AG09319 (cell line): ENCODE results near the gene SLC25A1.

Experiments used
- DNase-seq: peaks from one replicate; pipeline ENCODE4 v3.0.0-alpha.2; 2010; ENCODE audit warnings: low read depth; ENCODE audit errors: extremely low read depth
- TF ChIP-seq, protein P1 (sequence below): IDR thresholded peaks from 2 replicates; pipeline ENCODE4 v1.5.1; 2011; ENCODE audit warnings: low read depth, mild to moderate bottlenecking, inconsistent platforms, low read length, moderate library complexity

The SLC25A1 gene

DNA sequence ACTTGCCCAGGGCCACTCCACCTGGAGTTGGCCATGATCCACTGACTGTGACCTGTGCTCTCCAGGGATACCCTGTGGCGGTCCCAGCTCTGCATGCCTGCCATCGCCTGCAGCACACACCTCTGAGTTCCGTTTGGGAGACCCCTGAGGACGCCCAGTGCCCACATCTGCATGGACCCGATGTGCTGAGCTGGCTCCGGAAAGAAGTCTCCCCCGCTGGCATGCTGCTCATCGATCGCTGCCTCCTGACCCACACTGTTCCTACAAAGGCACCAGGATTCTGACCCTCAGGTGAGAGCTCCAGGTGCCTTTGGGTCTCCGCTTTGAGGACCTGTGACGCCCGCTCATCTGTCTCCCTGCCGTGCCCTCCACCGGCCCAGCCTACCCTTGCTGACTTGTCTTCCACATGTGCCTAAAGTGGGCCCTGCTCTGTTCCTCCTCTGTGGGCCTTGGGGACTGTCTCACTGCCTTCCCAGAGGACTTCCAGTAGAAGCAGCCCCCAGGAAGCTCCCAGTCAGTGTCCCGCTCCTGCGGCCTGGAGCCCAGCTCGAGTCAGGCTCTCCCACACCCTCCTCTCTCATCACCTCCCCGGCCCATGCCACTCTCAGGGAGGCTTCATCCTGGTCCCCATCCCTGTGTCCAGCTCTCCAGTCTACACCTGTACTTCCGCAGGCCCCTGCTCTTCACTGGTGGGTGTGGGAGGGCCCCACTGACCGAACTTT lies 5.9 kb upstream of the SLC25A1 start:
- no peak for DNase-seq
- TF ChIP-seq, protein P1, sequence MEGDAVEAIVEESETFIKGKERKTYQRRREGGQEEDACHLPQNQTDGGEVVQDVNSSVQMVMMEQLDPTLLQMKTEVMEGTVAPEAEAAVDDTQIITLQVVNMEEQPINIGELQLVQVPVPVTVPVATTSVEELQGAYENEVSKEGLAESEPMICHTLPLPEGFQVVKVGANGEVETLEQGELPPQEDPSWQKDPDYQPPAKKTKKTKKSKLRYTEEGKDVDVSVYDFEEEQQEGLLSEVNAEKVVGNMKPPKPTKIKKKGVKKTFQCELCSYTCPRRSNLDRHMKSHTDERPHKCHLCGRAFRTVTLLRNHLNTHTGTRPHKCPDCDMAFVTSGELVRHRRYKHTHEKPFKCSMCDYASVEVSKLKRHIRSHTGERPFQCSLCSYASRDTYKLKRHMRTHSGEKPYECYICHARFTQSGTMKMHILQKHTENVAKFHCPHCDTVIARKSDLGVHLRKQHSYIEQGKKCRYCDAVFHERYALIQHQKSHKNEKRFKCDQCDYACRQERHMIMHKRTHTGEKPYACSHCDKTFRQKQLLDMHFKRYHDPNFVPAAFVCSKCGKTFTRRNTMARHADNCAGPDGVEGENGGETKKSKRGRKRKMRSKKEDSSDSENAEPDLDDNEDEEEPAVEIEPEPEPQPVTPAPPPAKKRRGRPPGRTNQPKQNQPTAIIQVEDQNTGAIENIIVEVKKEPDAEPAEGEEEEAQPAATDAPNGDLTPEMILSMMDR, result no peak

GRCh38 chr22:19183216-19183615 lies 4.7 kb upstream of the SLC25A1 start:
- TF ChIP-seq, protein P1, result no peak
- no peak for DNase-seq

GRCh38 chr22:19182472-19183157 lies 4.1 kb upstream of the SLC25A1 start:
- TF ChIP-seq, protein P1, result no peak
- DNase-seq, result no peak

GRCh38 chr22:19181786-19182471 lies 3.4 kb upstream of the SLC25A1 start:
- TF ChIP-seq, protein P1, result no peak
- no peak for DNase-seq

- DNase-seq, result no peak
- TF ChIP-seq, protein P1, result no peak
Observed at GRCh38 chr22:19180740-19181410, 2.3 kb upstream of the SLC25A1 start.

DNA sequence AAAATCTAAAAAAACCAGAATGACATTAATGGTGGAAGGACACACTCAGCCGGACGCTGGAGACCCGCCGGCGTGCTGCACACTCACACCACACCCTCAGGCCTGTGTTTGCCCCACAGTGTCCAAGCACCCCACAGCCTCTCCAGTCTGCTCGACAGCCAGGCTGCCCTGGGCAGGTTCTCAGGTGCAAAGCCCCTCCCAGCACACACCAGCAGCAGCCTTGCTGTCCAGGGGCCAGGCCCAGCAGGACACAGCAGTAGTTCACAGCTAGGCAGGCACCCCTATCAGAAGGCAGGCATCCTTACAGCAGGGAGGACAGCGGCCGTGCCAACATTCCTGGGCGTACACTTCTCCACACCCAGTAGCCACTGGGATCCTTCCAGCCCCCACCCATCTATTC lies 1.7 kb upstream of the SLC25A1 start:
- no peak for DNase-seq
- TF ChIP-seq, protein P1, result no peak
